G401 (cell line): ENCODE data around the gene DYNC1LI1. TPM values are rescaled to one million over a fixed set of nuclear protein-coding genes. Genes with fewer than 3 reads are reported as not detected.

Source experiments
- total RNA-seq: library from RNA; depleted of rRNA; stranded (reverse); fragments of >200 nt; shearing (Covaris generic); gene quantifications from 2 replicates; pipeline ENCODE4 v1.2.3, GENCODE V29; 2014; rRNA removed

Gene DYNC1LI1
- total RNA-seq, 1 experiment from 2014 or later, result 78.6 TPM

Other genes with a start within 250 kb of the DYNC1LI1 start
- 4.5 and 12.4 TPM in 2 replicates for gene CMTM7, start 179.0 kb downstream of the DYNC1LI1 start, total RNA-seq
- gene CMTM6, start 68.0 kb downstream of the DYNC1LI1 start, total RNA-seq, result 78.1 and 89.6 TPM in 2 replicates
- gene CNOT10, start 114.3 kb upstream of the DYNC1LI1 start, total RNA-seq, result 23.1 and 23.9 TPM in 2 replicates
- 24.6 and 28.0 TPM in 2 replicates for gene TRIM71, start 247.1 kb upstream of the DYNC1LI1 start, total RNA-seq